Psoas muscle (tissue), 8 donors: ENCODE measurements around the gene ADAMTS12. TPM values are rescaled to one million over a fixed set of nuclear protein-coding genes. Genes with fewer than 3 reads are reported as not detected.

Source experiments
- ATAC-seq, 4 donors: fragments of 200-7000 bp; cut with Tn5 transposase; one replicate each; pipeline ENCODE4 v1.9.1; 2020; ENCODE audit warnings: moderate library complexity in 3 of 4, mild to moderate bottlenecking in 2 of 4
- DNase-seq, 2 donors: peaks; one replicate each; pipeline ENCODE4 v3.0.0-alpha.2; 2020
- H3K27ac ChIP-seq: fragments of 200-600 bp; one replicate; pipeline ENCODE4 v1.8.0; 2022
- H3K27me3 ChIP-seq, 3 donors: fragments of 200-600 bp in 1 of 3; one replicate each; pipeline versions ENCODE4 v1.6.1 to v1.8.0; 2013 to 2022; ENCODE audit warnings: low read length in 2 of 3, mild to moderate bottlenecking in 2 of 3, moderate library complexity in 1 of 3; ENCODE audit not compliant: insufficient read depth in 3 of 3
- H3K36me3 ChIP-seq, 2 donors: fragments of 200-600 bp in 1 of 2; one replicate each; pipeline versions ENCODE4 v1.6.1 to v1.8.0; 2013 to 2022; ENCODE audit warnings: low read depth in 1 of 2, mild to moderate bottlenecking in 1 of 2, moderate library complexity in 1 of 2; ENCODE audit not compliant: insufficient read depth in 1 of 2
- H3K4me1 ChIP-seq: fragments of 200-600 bp; one replicate; pipeline ENCODE4 v1.8.0; 2022
- H3K4me3 ChIP-seq: fragments of 200-600 bp; one replicate; pipeline ENCODE4 v1.8.0; 2022; ENCODE audit warnings: mild to moderate bottlenecking
- H3K9me3 ChIP-seq: fragments of 200-600 bp; one replicate; pipeline ENCODE4 v1.8.0; 2022
- WGBS, 3 donors: extraction: QIAGEN DNeasy Blood & Tissue Kit; methylation state at CpG; one replicate each; pipeline versions ENCODE4 v1.1.6 to v1.1.7; 2013; 5-methylcytosine and 5-hydroxymethylcytosine counted together
- intact Hi-C, 2 donors: fragments of 100-400 bp; cut with DNase I; formaldehyde crosslinking; loops; one replicate each; pipeline versions ENCODE4 v1.11.0 to v1.14.2; 2022
- polyA plus RNA-seq, 3 donors: library from polyadenylated mRNA; stranded (reverse); fragments of 200-250 nt; gene quantifications; one replicate each; pipeline ENCODE4 v1.2.3, GENCODE V29; 2013
- total RNA-seq, 4 donors: library from RNA; stranded (reverse); fragmentation: NEBNext Ultra II Directional in 2 of 4; extraction: Animal tissue kit (Norgen Biotek cat#: 25700) in 2 of 4; gene quantifications; one replicate each; pipeline versions ENCODE4 v1.2.1 to v1.2.4, GENCODE V29; 2021 to 2023
- TF ChIP-seq, protein P1 (sequence below): fragments of 200-600 bp; IDR thresholded peaks from one replicate; pipeline ENCODE4 v1.8.0; 2022; ENCODE audit warnings: antibody characterized with exemption
- donor health status: healthy with polysubstance abuse.
- donor health status: DM: no; HTN: no; CAD: no; lungs with moderate emphysema.
- donor health status: Bipolar disorder and iron deficiency.
- donor health status: healthy.
- donor health status: DM: yes; HTN: yes; CAD: no.
- donor health status: DM: no; HTN: no; CAD: no.
- donor health status: DM: no; HTN: no; CAD: no.
- donor health status: DM: yes; HTN: yes; CAD: no.

ADAMTS12 gene
- total and polyA plus RNA-seq, 7 donors = 0.19 to 1.2 (median 0.88) TPM

DNA sequence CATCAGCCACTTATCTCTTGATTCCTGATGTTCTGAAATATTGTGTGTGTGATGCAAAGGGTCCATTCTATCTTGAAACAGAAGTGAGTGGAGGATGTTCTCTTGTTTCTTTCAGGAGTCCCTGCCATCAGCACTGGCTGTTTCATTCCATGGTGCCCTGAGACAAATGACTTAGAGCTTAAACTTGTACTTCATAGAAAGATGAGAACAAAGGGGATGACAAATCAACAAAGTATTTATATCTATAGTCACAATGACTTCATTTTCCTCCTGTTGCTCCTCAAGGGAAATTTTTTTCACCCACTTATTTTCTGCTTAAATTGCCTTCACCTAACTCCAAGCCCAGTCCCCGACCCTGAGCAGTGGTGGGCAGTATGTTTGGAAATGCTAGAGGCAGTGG is 279.4 kb downstream of the ADAMTS12 start:
- ATAC-seq = no peak
- H3K9me3 ChIP-seq = no peaks in the 10 kb centered on the region
- no peak overlapping the region for H3K4me3 ChIP-seq
- no peak for DNase-seq
- H3K36me3 ChIP-seq = no peaks in the 10 kb centered on the region
- TF ChIP-seq, protein P1, sequence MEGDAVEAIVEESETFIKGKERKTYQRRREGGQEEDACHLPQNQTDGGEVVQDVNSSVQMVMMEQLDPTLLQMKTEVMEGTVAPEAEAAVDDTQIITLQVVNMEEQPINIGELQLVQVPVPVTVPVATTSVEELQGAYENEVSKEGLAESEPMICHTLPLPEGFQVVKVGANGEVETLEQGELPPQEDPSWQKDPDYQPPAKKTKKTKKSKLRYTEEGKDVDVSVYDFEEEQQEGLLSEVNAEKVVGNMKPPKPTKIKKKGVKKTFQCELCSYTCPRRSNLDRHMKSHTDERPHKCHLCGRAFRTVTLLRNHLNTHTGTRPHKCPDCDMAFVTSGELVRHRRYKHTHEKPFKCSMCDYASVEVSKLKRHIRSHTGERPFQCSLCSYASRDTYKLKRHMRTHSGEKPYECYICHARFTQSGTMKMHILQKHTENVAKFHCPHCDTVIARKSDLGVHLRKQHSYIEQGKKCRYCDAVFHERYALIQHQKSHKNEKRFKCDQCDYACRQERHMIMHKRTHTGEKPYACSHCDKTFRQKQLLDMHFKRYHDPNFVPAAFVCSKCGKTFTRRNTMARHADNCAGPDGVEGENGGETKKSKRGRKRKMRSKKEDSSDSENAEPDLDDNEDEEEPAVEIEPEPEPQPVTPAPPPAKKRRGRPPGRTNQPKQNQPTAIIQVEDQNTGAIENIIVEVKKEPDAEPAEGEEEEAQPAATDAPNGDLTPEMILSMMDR = no peak
- H3K27me3 ChIP-seq = no peaks in the 10 kb centered on the region
- intact Hi-C loops = no loop called here
- no peaks in the 10 kb centered on the region for H3K4me1 ChIP-seq
- 54 to 77% (median 74%) methylated on average over 1 of the region's 1 CpG for WGBS, 3 donors
- no peak overlapping the region for H3K27ac ChIP-seq

DNA sequence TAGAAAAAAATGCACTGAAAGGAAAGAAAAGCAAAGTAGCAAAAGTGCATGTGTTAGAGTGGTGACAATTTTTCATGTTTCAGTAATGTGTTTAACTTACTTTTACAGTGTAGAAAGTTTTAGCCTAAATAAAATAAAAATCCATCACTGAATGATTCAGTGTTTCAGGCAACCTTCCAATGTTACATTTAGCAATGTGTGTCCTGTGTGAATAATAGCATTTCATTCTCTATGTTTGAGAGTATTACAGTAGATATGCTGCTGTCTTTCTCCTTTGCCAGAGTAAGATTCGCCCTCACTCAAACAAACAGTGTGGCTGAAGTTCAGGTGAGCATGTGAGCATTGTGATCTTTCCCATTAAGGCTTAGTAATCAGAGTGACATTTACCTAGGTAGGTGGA is 279.9 kb downstream of the ADAMTS12 start:
- no peaks in the 10 kb centered on the region for H3K9me3 ChIP-seq
- H3K4me1 ChIP-seq = no peaks in the 10 kb centered on the region
- no peak overlapping the region for H3K4me3 ChIP-seq
- WGBS, 3 donors = 75 to 78% (median 77%) methylated on average over 1 of the region's 1 CpG
- no peaks in the 10 kb centered on the region for H3K27me3 ChIP-seq
- H3K36me3 ChIP-seq = no peaks in the 10 kb centered on the region
- DNase-seq (no peak), ATAC-seq (no peak)
- no peak overlapping the region for H3K27ac ChIP-seq
- TF ChIP-seq, protein P1 = no peak
- intact Hi-C loops = no loop called here

DNA sequence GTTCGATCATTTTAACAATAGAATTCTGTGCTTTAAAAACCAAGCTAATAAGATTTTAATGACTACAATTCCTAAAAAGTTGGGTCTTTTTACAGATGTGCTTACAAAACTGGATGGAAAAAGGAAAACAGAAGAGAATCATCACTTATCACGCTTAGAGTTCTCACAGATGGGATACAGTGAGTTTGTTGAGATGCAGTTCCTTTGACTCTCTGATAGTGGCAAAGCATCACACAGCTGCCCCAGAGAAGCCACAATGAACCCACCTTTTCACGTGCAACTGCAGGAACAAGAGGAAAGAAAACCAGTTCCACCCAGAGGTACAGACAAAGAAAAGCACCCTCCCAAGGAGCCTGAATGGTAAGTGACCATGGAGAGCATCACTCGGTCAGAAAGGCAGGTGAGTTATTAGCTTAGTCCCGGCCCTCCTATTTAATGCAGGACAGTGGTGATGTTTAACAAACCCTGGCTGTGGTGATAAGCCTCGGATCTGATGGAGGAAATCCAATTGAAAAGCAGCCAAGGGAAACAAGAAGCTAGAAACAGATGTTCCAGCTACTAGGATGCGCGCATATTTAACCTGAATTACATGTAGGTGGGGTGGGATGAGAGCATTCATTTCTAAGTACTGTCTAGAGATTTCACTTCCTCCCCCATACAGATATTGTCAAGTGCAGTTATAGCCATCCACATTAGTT is 283.3 kb downstream of the ADAMTS12 start:
- Histone ChIP-seq H3K4me3 (no peak overlapping the region), H3K27me3 (no peaks in the 10 kb centered on the region), H3K4me1 (no peaks in the 10 kb centered on the region), H3K27ac (no peak overlapping the region), H3K36me3 (no peaks in the 10 kb centered on the region), H3K9me3 (no peaks in the 10 kb centered on the region)
- WGBS, 3 donors = 46 to 47% (median 47%) methylated on average over 8 of the region's 8 CpGs
- TF ChIP-seq, protein P1 = no peak
- no peak for DNase-seq
- no peak for ATAC-seq
- intact Hi-C loops = no loop called here

DNA sequence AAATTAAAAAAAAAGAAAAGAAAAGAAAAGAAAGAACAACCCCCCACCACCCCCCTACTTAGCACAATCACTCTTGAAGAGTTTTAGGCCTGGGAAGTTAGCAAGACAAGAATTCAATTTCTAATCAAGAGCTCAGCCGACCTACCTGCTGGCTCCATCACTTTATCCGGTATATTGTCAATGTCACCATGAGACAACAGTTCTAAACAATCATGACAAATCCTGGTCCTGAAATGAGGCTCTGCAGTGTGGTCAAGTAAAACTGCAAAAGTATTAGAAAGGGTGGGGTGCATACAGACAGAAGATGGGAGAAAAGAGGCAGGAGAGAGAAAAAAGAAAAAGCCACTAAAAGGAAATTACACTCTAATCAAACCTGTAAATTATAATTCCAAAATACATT is 287.3 kb downstream of the ADAMTS12 start:
- ATAC-seq (no peak), DNase-seq (no peak)
- H3K4me1 ChIP-seq = no peaks in the 10 kb centered on the region
- H3K27ac ChIP-seq = no peak overlapping the region
- TF ChIP-seq, protein P1 = no peak
- WGBS, 3 donors = 85 to 93% (median 92%) methylated on average over 2 of the region's 2 CpGs
- H3K4me3 ChIP-seq = no peak overlapping the region
- intact Hi-C loops = no loop called here
- H3K9me3 ChIP-seq = no peaks in the 10 kb centered on the region
- no peaks in the 10 kb centered on the region for H3K27me3 ChIP-seq
- no peaks in the 10 kb centered on the region for H3K36me3 ChIP-seq

DNA sequence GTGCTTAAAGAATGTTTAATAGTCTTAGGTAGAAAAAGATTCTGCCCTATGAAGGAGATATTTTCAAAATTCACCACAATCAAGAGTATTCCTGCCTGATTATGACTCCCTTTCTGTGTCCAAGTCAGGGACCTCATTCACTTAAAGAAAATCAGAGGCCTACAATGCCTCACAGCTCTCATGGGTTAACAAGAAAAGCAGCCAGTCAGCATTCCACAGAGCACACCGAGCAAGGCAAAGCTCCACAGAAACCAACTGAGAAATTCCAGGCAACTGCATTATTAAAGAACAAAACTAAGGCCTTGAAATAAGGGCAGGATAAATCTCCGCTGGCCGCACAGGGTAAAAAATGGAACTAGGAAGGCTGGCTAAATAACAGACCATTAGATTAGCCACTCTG is 289.9 kb downstream of the ADAMTS12 start:
- DNase-seq (no peak), ATAC-seq (no peak)
- TF ChIP-seq, protein P1 = no peak
- no peaks in the 10 kb centered on the region for H3K4me1 ChIP-seq
- intact Hi-C loops = no loop called here
- no peaks in the 10 kb centered on the region for H3K36me3 ChIP-seq
- no peaks in the 10 kb centered on the region for H3K27me3 ChIP-seq
- no peak overlapping the region for H3K4me3 ChIP-seq
- no peak overlapping the region for H3K27ac ChIP-seq
- 67 to 72% (median 68%) methylated on average over 3 of the region's 3 CpGs for WGBS, 3 donors
- no peaks in the 10 kb centered on the region for H3K9me3 ChIP-seq
